ENCODE data around the gene OTUD4. TPM values are rescaled to one million over a fixed set of nuclear protein-coding genes. Genes with fewer than 3 reads are reported as not detected.

Gene OTUD4
- total and polyA plus RNA-seq, 4 experiments from 2014 or later: 10.2 to 61.3 (median 40.4) TPM

- CTCF ChIA-PET (ENCODE audit: partially characterized antibody): interaction anchor here (0.9 to 3.3 kb wide), 6 partner anchors 9 to 438 kb away, joined by 3 to 16 read pairs (median 4); partner anchors contain the start of genes ABCE1 and ANAPC10
- H3K9me3 ChIP-seq (ENCODE audit: control insufficient read depth in 1 of 2, low read length in 2 of 2): no peaks in the 10 kb centered on the region
- intact Hi-C loops (cut with micrococcal nuclease): loop anchor here (5.0 to 10.0 kb wide), 3 partner anchors 47 to 758 kb away; partner anchors contain the start of gene ZNF827
- peak overlapping the region; percentile 84 to 96 for H3K4me3 ChIP-seq (ENCODE audit: low read length in 2 of 2)
- no peaks in the 10 kb centered on the region for H3K9me3 Mint-ChIP-seq
- no peaks in the 10 kb centered on the region for H3K27me3 ChIP-seq (ENCODE audit: insufficient read depth, low read length)
- no peaks in the 10 kb centered on the region for H3K36me3 ChIP-seq (ENCODE audit: insufficient read depth, low read length)
- H3K4me1 Mint-ChIP-seq: peaks cover 19 to 51% (median 38%) of the 10 kb centered on the region in 4 donors
- POLR2A ChIA-PET (ENCODE audit: partially characterized antibody): interaction anchor here (0.8 to 5.1 kb wide), 8 partner anchors 9 to 440 kb away, joined by 3 to 51 read pairs (median 4); partner anchors contain the start of genes ABCE1, ANAPC10 and MMAA
- peaks cover 5 to 25% of the 10 kb centered on the region in 2 donors for H3K36me3 Mint-ChIP-seq
- H3K4me1 ChIP-seq (ENCODE audit: insufficient read depth, low read length): peaks cover 52% of the 10 kb centered on the region
- no peaks in the 10 kb centered on the region for H3K27me3 Mint-ChIP-seq
- peak; percentile 76 to 82 (median 79) for DNase-seq
- peak overlapping the region; percentile 94 for H3K27ac ChIP-seq (ENCODE audit: low read depth, low read length)
- H3K4me3 Mint-ChIP-seq: peak overlapping the region; percentile 89 to 98 (median 95)
- peak overlapping the region; percentile 96 to 99 (median 98) for H3K27ac Mint-ChIP-seq
Observed at GRCh38 chr4:145179281-145179860, 1.0 kb downstream of the OTUD4 start.

GRCh38 chr4:145178740-145179280, 1.6 kb downstream of the OTUD4 start:
- no peaks in the 10 kb centered on the region for H3K36me3 ChIP-seq (ENCODE audit: insufficient read depth, low read length)
- no peaks in the 10 kb centered on the region for H3K9me3 ChIP-seq (ENCODE audit: control insufficient read depth in 1 of 2, low read length in 2 of 2)
- peaks cover 22 to 55% (median 41%) of the 10 kb centered on the region in 4 donors for H3K4me1 Mint-ChIP-seq
- DNase-seq: peak in 4 of 5 donors; percentile 23 to 39 (median 26)
- CTCF ChIA-PET (ENCODE audit: partially characterized antibody): interaction anchor here (0.9 to 3.3 kb wide), 7 partner anchors 9 to 442 kb away, joined by 3 to 16 read pairs (median 4); partner anchors contain the start of genes ABCE1 and ANAPC10
- H3K27ac Mint-ChIP-seq: peak overlapping the region; percentile 96 to 99 (median 98)
- H3K9me3 Mint-ChIP-seq: no peaks in the 10 kb centered on the region
- H3K27ac ChIP-seq (ENCODE audit: low read depth, low read length): peak overlapping the region; percentile 94
- POLR2A ChIA-PET (ENCODE audit: partially characterized antibody): interaction anchor here (0.8 to 5.1 kb wide), 10 partner anchors 9 to 1665 kb away, joined by 3 to 51 read pairs (median 3); partner anchors contain the start of genes ABCE1, ANAPC10, MMAA and SMARCA5
- H3K4me3 ChIP-seq (ENCODE audit: low read length in 2 of 2): peak overlapping the region; percentile 84 to 96
- peak overlapping the region; percentile 89 to 98 (median 95) for H3K4me3 Mint-ChIP-seq
- peaks cover 9 to 28% of the 10 kb centered on the region in 2 donors for H3K36me3 Mint-ChIP-seq
- intact Hi-C loops (cut with micrococcal nuclease): loop anchor here (5.0 to 10.0 kb wide), 3 partner anchors 47 to 758 kb away; partner anchors contain the start of gene ZNF827
- H3K27me3 Mint-ChIP-seq: no peaks in the 10 kb centered on the region
- peaks cover 56% of the 10 kb centered on the region for H3K4me1 ChIP-seq (ENCODE audit: insufficient read depth, low read length)
- no peaks in the 10 kb centered on the region for H3K27me3 ChIP-seq (ENCODE audit: insufficient read depth, low read length)

- Histone ChIP-seq H3K27me3 (ENCODE audit: insufficient read depth, low read length) (no peaks in the 10 kb centered on the region), H3K4me3 (ENCODE audit: low read length in 2 of 2) (peak overlapping the region; percentile 84 to 96), H3K27ac (ENCODE audit: low read depth, low read length) (peak overlapping the region; percentile 94), H3K9me3 (ENCODE audit: control insufficient read depth in 1 of 2, low read length in 2 of 2) (no peaks in the 10 kb centered on the region), H3K4me1 (ENCODE audit: insufficient read depth, low read length) (peaks cover 56% of the 10 kb centered on the region), H3K36me3 (ENCODE audit: insufficient read depth, low read length) (no peaks in the 10 kb centered on the region)
- Mint-ChIP-seq H3K4me3 (peak overlapping the region; percentile 89 to 98 (median 95)), H3K27me3 (no peaks in the 10 kb centered on the region), H3K4me1 (peaks cover 24 to 60% (median 42%) of the 10 kb centered on the region in 4 donors), H3K27ac (peak overlapping the region; percentile 96 to 99 (median 98)), H3K9me3 (no peaks in the 10 kb centered on the region), H3K36me3 (peaks cover 9 to 31% of the 10 kb centered on the region in 2 donors)
- intact Hi-C loops (cut with micrococcal nuclease): loop anchor here (5.0 to 10.0 kb wide), 3 partner anchors 46 to 759 kb away; partner anchors contain the start of gene ZNF827
- ChIA-PET POLR2A (ENCODE audit: partially characterized antibody) (interaction anchor here (1.2 to 5.1 kb wide), 7 partner anchors 8 to 1664 kb away, joined by 3 to 51 read pairs (median 6); partner anchors contain the start of genes ABCE1, ANAPC10, MMAA and SMARCA5), CTCF (ENCODE audit: partially characterized antibody) (interaction anchor here (1.3 to 3.3 kb wide), 7 partner anchors 10 to 442 kb away, joined by 3 to 16 read pairs (median 4); no protein-coding TSS in a partner anchor)
- peak in 2 of 5 donors; percentile 13 to 29 for DNase-seq
Observed at GRCh38 chr4:145177906-145178538, 2.4 kb downstream of the OTUD4 start.

DNA sequence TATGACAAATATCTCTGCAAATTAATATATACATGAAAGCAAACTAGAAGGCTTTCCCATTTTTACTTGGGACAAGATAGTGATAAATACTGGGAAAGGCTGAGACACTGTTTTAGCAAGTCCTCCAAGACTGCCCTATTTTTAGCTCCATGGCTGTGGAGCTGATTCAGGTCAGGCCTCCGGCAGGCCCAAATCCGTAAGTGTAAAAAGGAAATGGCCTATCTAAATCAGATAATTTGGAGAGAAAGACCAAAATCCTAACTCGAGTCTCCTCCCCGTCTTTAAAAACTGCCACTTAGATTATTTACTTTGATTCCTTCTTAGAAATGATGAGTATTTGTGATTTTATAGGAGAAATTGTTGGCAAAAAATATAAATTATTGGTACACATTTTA, 2.9 kb downstream of the OTUD4 start:
- Mint-ChIP-seq H3K9me3 (no peaks in the 10 kb centered on the region), H3K4me3 (peak overlapping the region; percentile 89 to 98 (median 95)), H3K27me3 (no peaks in the 10 kb centered on the region), H3K36me3 (peaks cover 14 to 36% of the 10 kb centered on the region in 2 donors), H3K27ac (peak overlapping the region; percentile 96 to 99 (median 98)), H3K4me1 (peaks cover 28 to 64% (median 45%) of the 10 kb centered on the region in 4 donors)
- Histone ChIP-seq H3K4me1 (ENCODE audit: insufficient read depth, low read length) (peaks cover 56% of the 10 kb centered on the region), H3K4me3 (ENCODE audit: low read length in 2 of 2) (peak overlapping the region; percentile 84 to 96), H3K27me3 (ENCODE audit: insufficient read depth, low read length) (no peaks in the 10 kb centered on the region), H3K9me3 (ENCODE audit: control insufficient read depth in 1 of 2, low read length in 2 of 2) (no peaks in the 10 kb centered on the region), H3K27ac (ENCODE audit: low read depth, low read length) (peak overlapping the region; percentile 94), H3K36me3 (ENCODE audit: insufficient read depth, low read length) (no peaks in the 10 kb centered on the region)
- POLR2A ChIA-PET (ENCODE audit: partially characterized antibody): interaction anchor here (1.2 to 5.1 kb wide), 6 partner anchors 17 to 1663 kb away, joined by 3 to 51 read pairs (median 7); partner anchors contain the start of genes ABCE1, ANAPC10, MMAA and SMARCA5
- CTCF ChIA-PET (ENCODE audit: partially characterized antibody): interaction anchor here (1.3 to 3.3 kb wide), 4 partner anchors 10 to 443 kb away, joined by 3 to 16 read pairs (median 4); no protein-coding TSS in a partner anchor
- intact Hi-C loops (cut with micrococcal nuclease): loop anchor here (5.0 to 10.0 kb wide), 3 partner anchors 45 to 760 kb away; partner anchors contain the start of gene ZNF827
- DNase-seq: no peak

- ChIA-PET CTCF (ENCODE audit: partially characterized antibody) (interaction anchor here (1.3 to 3.3 kb wide), 3 partner anchors 9 to 441 kb away, joined by 3 to 16 read pairs (median 4); no protein-coding TSS in a partner anchor), POLR2A (ENCODE audit: partially characterized antibody) (interaction anchor here (1.5 to 5.1 kb wide), 2 partner anchors 29 to 78 kb away, joined by 6 to 51 read pairs; partner anchors contain the start of genes ABCE1 and ANAPC10)
- DNase-seq: peak in 4 of 5 donors; percentile 8 to 50 (median 22)
- peaks cover 4% of the 10 kb centered on the region for H3K36me3 ChIP-seq (ENCODE audit: insufficient read depth, low read length)
- Mint-ChIP-seq H3K36me3 (peaks cover 17 to 39% of the 10 kb centered on the region in 2 donors), H3K4me3 (peak overlapping the region; percentile 89 to 98 (median 95)), H3K4me1 (peaks cover 30 to 67% (median 46%) of the 10 kb centered on the region in 4 donors), H3K9me3 (no peaks in the 10 kb centered on the region), H3K27ac (peak overlapping the region; percentile 41 to 99 (median 97)), H3K27me3 (no peaks in the 10 kb centered on the region)
- H3K27me3 ChIP-seq (ENCODE audit: insufficient read depth, low read length): no peaks in the 10 kb centered on the region
- peak overlapping the region in 1 of 2 donors; percentile 84 for H3K4me3 ChIP-seq (ENCODE audit: low read length in 2 of 2)
- H3K4me1 ChIP-seq (ENCODE audit: insufficient read depth, low read length): peaks cover 56% of the 10 kb centered on the region
- H3K27ac ChIP-seq (ENCODE audit: low read depth, low read length): peak overlapping the region; percentile 94
- H3K9me3 ChIP-seq (ENCODE audit: control insufficient read depth in 1 of 2, low read length in 2 of 2): no peaks in the 10 kb centered on the region
- intact Hi-C loops (cut with micrococcal nuclease): loop anchor here (5.0 to 10.0 kb wide), 3 partner anchors 45 to 760 kb away; partner anchors contain the start of gene ZNF827
Observed at GRCh38 chr4:145176641-145177432, 3.6 kb downstream of the OTUD4 start.

GRCh38 chr4:145171911-145172310, 8.5 kb downstream of the OTUD4 start:
- H3K36me3 Mint-ChIP-seq: peaks cover 34 to 54% of the 10 kb centered on the region in 2 donors
- Histone ChIP-seq H3K36me3 (ENCODE audit: insufficient read depth, low read length) (peaks cover 11% of the 10 kb centered on the region), H3K4me3 (ENCODE audit: low read length in 2 of 2) (no peak overlapping the region), H3K27me3 (ENCODE audit: insufficient read depth, low read length) (no peaks in the 10 kb centered on the region), H3K27ac (ENCODE audit: low read depth, low read length) (no peak overlapping the region), H3K4me1 (ENCODE audit: insufficient read depth, low read length) (peaks cover 31% of the 10 kb centered on the region), H3K9me3 (ENCODE audit: control insufficient read depth in 1 of 2, low read length in 2 of 2) (no peaks in the 10 kb centered on the region)
- intact Hi-C loops (cut with micrococcal nuclease): loop anchor here (10.0 kb wide), 1 partner anchor 563 kb away; no protein-coding TSS in a partner anchor
- peak overlapping the region in 6 of 7 donors; percentile 6 to 86 (median 38) for H3K27ac Mint-ChIP-seq
- no peak for DNase-seq
- POLR2A ChIA-PET (ENCODE audit: partially characterized antibody): interaction anchor here (1.0 kb wide), 1 partner anchor 9 kb away, joined by 3 read pairs; no protein-coding TSS in a partner anchor
- no peaks in the 10 kb centered on the region for H3K9me3 Mint-ChIP-seq
- CTCF ChIA-PET (ENCODE audit: partially characterized antibody): no interaction called here
- peaks cover 23 to 54% (median 40%) of the 10 kb centered on the region in 4 donors for H3K4me1 Mint-ChIP-seq
- H3K27me3 Mint-ChIP-seq: no peaks in the 10 kb centered on the region
- H3K4me3 Mint-ChIP-seq: no peak overlapping the region
